ENCODE results near the gene OR5K2. TPM values are rescaled to one million over a fixed set of nuclear protein-coding genes. Genes with fewer than 3 reads are reported as not detected.

Gene OR5K2
- total and polyA plus RNA-seq, 10 of the 15 experiments (the other 5 are each of a cell fraction or from before 2014, with no cell fraction given), result 0.12 TPM; not detected in 9

DNA sequence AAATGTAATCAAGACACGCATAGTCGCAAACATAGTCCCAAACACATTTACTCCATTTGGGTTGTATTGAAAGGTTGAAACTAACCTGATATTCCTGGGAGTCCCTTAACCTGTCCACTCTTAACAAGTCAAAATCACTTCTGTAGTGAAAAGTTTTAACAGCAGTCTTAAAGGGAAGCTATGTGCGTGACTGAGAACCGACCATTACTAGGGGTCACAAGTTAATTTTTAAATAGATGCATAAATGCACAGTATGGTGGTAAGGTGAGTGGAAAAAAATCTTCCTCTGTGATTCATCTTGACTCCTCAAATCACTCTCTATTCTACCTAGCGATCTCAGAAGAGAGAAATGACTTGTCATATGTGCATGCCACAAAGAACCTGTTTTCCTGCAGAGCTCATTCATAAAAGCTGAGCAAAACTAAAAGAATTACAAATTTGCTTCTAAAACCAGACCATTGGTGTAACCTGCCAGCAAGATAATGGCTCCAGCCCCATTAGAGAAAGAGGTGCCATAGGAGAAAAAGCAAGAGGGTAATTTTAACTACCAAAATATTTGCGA lies 39.1 kb downstream of the OR5K2 start (continued):
- TF ChIP-seq, protein P1, sequence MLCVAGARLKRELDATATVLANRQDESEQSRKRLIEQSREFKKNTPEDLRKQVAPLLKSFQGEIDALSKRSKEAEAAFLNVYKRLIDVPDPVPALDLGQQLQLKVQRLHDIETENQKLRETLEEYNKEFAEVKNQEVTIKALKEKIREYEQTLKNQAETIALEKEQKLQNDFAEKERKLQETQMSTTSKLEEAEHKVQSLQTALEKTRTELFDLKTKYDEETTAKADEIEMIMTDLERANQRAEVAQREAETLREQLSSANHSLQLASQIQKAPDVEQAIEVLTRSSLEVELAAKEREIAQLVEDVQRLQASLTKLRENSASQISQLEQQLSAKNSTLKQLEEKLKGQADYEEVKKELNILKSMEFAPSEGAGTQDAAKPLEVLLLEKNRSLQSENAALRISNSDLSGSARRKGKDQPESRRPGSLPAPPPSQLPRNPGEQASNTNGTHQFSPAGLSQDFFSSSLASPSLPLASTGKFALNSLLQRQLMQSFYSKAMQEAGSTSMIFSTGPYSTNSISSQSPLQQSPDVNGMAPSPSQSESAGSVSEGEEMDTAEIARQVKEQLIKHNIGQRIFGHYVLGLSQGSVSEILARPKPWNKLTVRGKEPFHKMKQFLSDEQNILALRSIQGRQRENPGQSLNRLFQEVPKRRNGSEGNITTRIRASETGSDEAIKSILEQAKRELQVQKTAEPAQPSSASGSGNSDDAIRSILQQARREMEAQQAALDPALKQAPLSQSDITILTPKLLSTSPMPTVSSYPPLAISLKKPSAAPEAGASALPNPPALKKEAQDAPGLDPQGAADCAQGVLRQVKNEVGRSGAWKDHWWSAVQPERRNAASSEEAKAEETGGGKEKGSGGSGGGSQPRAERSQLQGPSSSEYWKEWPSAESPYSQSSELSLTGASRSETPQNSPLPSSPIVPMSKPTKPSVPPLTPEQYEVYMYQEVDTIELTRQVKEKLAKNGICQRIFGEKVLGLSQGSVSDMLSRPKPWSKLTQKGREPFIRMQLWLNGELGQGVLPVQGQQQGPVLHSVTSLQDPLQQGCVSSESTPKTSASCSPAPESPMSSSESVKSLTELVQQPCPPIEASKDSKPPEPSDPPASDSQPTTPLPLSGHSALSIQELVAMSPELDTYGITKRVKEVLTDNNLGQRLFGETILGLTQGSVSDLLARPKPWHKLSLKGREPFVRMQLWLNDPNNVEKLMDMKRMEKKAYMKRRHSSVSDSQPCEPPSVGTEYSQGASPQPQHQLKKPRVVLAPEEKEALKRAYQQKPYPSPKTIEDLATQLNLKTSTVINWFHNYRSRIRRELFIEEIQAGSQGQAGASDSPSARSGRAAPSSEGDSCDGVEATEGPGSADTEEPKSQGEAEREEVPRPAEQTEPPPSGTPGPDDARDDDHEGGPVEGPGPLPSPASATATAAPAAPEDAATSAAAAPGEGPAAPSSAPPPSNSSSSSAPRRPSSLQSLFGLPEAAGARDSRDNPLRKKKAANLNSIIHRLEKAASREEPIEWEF (IDR thresholded peaks at IDR 0.05; ENCODE audit: insufficient replicate concordance, low read depth, low read length), result peak; percentile 26
- no peak for TF ChIP-seq SIN3A (IDR thresholded peaks at IDR 0.05; ENCODE audit: low read depth, low read length)
- TF ChIP-seq PAX8 (IDR thresholded peaks at IDR 0.05), result no peak; the same call in 1 of the 2 replicates
- 0 out of 2 replicates have a peak, but pooled peaks have one; percentile 51 for TF ChIP-seq MYB (IDR thresholded peaks at IDR 0.05; ENCODE audit: borderline replicate concordance, low read depth, low read length)
- TF ChIP-seq, protein P2, sequence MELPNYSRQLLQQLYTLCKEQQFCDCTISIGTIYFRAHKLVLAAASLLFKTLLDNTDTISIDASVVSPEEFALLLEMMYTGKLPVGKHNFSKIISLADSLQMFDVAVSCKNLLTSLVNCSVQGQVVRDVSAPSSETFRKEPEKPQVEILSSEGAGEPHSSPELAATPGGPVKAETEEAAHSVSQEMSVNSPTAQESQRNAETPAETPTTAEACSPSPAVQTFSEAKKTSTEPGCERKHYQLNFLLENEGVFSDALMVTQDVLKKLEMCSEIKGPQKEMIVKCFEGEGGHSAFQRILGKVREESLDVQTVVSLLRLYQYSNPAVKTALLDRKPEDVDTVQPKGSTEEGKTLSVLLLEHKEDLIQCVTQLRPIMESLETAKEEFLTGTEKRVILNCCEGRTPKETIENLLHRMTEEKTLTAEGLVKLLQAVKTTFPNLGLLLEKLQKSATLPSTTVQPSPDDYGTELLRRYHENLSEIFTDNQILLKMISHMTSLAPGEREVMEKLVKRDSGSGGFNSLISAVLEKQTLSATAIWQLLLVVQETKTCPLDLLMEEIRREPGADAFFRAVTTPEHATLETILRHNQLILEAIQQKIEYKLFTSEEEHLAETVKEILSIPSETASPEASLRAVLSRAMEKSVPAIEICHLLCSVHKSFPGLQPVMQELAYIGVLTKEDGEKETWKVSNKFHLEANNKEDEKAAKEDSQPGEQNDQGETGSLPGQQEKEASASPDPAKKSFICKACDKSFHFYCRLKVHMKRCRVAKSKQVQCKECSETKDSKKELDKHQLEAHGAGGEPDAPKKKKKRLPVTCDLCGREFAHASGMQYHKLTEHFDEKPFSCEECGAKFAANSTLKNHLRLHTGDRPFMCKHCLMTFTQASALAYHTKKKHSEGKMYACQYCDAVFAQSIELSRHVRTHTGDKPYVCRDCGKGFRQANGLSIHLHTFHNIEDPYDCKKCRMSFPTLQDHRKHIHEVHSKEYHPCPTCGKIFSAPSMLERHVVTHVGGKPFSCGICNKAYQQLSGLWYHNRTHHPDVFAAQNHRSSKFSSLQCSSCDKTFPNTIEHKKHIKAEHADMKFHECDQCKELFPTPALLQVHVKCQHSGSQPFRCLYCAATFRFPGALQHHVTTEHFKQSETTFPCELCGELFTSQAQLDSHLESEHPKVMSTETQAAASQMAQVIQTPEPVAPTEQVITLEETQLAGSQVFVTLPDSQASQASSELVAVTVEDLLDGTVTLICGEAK (IDR thresholded peaks at IDR 0.05; ENCODE audit: borderline replicate concordance), result 0 out of 2 replicates have a peak, but pooled peaks have one; percentile 13
- peak; percentile 100 for TF ChIP-seq FOXM1 (IDR thresholded peaks at IDR 0.05; ENCODE audit: low read depth, low read length)
- 0 out of 4 replicates have a peak, but pooled peaks of 1 of the 2 experiments have one; percentile 72 for TF ChIP-seq CEBPB (IDR thresholded peaks at IDR 0.05; ENCODE audit: borderline replicate concordance in 1 of 2, low read depth in 2 of 2, low read length in 2 of 2)
- TF ChIP-seq SRF (IDR thresholded peaks at IDR 0.05; ENCODE audit: low read depth in 2 of 2, low read length in 2 of 2), result peak in 1 of 2 experiments; percentile 63; a peak in 1 of 4 replicates
- TF ChIP-seq, protein P3, sequence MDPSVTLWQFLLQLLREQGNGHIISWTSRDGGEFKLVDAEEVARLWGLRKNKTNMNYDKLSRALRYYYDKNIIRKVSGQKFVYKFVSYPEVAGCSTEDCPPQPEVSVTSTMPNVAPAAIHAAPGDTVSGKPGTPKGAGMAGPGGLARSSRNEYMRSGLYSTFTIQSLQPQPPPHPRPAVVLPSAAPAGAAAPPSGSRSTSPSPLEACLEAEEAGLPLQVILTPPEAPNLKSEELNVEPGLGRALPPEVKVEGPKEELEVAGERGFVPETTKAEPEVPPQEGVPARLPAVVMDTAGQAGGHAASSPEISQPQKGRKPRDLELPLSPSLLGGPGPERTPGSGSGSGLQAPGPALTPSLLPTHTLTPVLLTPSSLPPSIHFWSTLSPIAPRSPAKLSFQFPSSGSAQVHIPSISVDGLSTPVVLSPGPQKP (IDR thresholded peaks at IDR 0.05; ENCODE audit: low read depth, low read length), result no peak
- TF ChIP-seq, protein P4, sequence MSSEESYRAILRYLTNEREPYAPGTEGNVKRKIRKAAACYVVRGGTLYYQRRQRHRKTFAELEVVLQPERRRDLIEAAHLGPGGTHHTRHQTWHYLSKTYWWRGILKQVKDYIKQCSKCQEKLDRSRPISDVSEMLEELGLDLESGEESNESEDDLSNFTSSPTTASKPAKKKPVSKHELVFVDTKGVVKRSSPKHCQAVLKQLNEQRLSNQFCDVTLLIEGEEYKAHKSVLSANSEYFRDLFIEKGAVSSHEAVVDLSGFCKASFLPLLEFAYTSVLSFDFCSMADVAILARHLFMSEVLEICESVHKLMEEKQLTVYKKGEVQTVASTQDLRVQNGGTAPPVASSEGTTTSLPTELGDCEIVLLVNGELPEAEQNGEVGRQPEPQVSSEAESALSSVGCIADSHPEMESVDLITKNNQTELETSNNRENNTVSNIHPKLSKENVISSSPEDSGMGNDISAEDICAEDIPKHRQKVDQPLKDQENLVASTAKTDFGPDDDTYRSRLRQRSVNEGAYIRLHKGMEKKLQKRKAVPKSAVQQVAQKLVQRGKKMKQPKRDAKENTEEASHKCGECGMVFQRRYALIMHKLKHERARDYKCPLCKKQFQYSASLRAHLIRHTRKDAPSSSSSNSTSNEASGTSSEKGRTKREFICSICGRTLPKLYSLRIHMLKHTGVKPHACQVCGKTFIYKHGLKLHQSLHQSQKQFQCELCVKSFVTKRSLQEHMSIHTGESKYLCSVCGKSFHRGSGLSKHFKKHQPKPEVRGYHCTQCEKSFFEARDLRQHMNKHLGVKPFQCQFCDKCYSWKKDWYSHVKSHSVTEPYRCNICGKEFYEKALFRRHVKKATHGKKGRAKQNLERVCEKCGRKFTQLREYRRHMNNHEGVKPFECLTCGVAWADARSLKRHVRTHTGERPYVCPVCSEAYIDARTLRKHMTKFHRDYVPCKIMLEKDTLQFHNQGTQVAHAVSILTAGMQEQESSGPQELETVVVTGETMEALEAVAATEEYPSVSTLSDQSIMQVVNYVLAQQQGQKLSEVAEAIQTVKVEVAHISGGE (CRISPR knock-in tag; IDR thresholded peaks at IDR 0.05), result no peak
- TF ChIP-seq ZZZ3 (IDR thresholded peaks at IDR 0.05; ENCODE audit: control insufficient read depth, insufficient read length, low read depth), result no peak
- no peak for TF ChIP-seq YBX1 (IDR thresholded peaks at IDR 0.05)

Measured in GM12878 (cell line).